OCI-LY1 (cell line): ENCODE results near the gene TNNT3.

ENCODE experiments used
- EZH2 ChIP-seq: fragments of 200-600 bp; sonication (generic), shearing (Covaris generic); IDR thresholded peaks from 2 replicates; pipeline ENCODE4 v1.8.0; 2017; ENCODE audit warnings: borderline replicate concordance, mixed run types, mild to moderate bottlenecking, antibody characterized with exemption, low read length, moderate library complexity, mixed read lengths
- TF ChIP-seq, protein P1 (sequence below): fragments of 200-600 bp; sonication (generic), shearing (Covaris generic); IDR thresholded peaks from 2 replicates; pipeline ENCODE4 v1.5.1; 2017; ENCODE audit warnings: mild to moderate bottlenecking, antibody characterized with exemption, low read length, moderate library complexity, mixed read lengths

DNA sequence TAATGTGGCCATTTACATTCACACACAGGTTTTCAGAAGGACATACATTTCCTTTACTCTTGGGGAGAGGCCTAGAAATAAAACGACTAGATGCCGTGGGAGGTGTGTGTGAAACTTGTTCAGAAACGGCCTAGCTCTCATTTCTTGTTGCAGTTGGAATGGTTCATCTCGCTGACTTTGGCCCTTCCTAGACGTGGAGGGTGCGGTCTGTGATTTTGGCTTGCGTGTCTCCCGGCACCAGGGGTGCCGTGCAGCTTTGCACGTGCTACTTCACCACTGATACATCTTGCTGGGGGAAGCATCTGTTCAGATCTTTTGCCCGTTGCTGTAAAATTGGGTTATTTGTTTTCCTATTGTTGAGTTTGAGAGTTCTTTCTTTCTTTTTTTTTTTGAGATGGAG, 24.7 kb upstream of the TNNT3 start:
- TF ChIP-seq, protein P1, sequence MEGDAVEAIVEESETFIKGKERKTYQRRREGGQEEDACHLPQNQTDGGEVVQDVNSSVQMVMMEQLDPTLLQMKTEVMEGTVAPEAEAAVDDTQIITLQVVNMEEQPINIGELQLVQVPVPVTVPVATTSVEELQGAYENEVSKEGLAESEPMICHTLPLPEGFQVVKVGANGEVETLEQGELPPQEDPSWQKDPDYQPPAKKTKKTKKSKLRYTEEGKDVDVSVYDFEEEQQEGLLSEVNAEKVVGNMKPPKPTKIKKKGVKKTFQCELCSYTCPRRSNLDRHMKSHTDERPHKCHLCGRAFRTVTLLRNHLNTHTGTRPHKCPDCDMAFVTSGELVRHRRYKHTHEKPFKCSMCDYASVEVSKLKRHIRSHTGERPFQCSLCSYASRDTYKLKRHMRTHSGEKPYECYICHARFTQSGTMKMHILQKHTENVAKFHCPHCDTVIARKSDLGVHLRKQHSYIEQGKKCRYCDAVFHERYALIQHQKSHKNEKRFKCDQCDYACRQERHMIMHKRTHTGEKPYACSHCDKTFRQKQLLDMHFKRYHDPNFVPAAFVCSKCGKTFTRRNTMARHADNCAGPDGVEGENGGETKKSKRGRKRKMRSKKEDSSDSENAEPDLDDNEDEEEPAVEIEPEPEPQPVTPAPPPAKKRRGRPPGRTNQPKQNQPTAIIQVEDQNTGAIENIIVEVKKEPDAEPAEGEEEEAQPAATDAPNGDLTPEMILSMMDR = no peak
- no peak for TF ChIP-seq EZH2
